NCI-H2029 (cell line): ENCODE results near the gene METTL16.
A peak's percentile ranks its signal among the peaks of the same experiment; 100 is the strongest.

Experiments
- DNase-seq: peaks from one replicate; lab custom pipeline; 2025; lab: John Stamatoyannopoulos, UW

METTL16 gene

GRCh38 chr17:2415081-2415480 lies 96.6 kb downstream of the METTL16 start:
- no peak for DNase-seq

GRCh38 chr17:2414446-2415064 lies 97.1 kb downstream of the METTL16 start:
- no peak for DNase-seq

- DNase-seq = no peak
Measured at GRCh38 chr17:2412561-2413021, 99.1 kb downstream of the METTL16 start.

GRCh38 chr17:2410951-2411350 lies 100.7 kb downstream of the METTL16 start:
- no peak for DNase-seq

- DNase-seq = no peak
Measured at GRCh38 chr17:2406903-2407790, 104.5 kb downstream of the METTL16 start.

GRCh38 chr17:2406271-2406902 lies 105.3 kb downstream of the METTL16 start:
- no peak for DNase-seq

GRCh38 chr17:2405247-2405926 lies 106.3 kb downstream of the METTL16 start:
- DNase-seq = no peak

- no peak for DNase-seq
Measured at GRCh38 chr17:2403044-2403443, 108.6 kb downstream of the METTL16 start.

- no peak for DNase-seq
Measured at GRCh38 chr17:2402544-2402943, 109.1 kb downstream of the METTL16 start.

GRCh38 chr17:2401426-2402221 lies 110.1 kb downstream of the METTL16 start:
- DNase-seq = peak; percentile 92

GRCh38 chr17:2400877-2401425 lies 110.7 kb downstream of the METTL16 start, which contains the start of gene MNT:
TSS of gene MNT (minus strand) at chr17:2401060. CDS start at chr17:2400712, 348 bp downstream.
- DNase-seq = peak; percentile 78

GRCh38 chr17:2400474-2400866 lies 111.2 kb downstream of the METTL16 start:
- DNase-seq = no peak

- DNase-seq = peak; percentile 83
Measured at GRCh38 chr17:2399572-2400473, 111.9 kb downstream of the METTL16 start.

GRCh38 chr17:2398655-2399571 lies 112.8 kb downstream of the METTL16 start:
- peak; percentile 67 for DNase-seq

- no peak for DNase-seq
Measured at GRCh38 chr17:2398182-2398581, 113.5 kb downstream of the METTL16 start.

- DNase-seq = no peak
Measured at GRCh38 chr17:2397247-2398171, 114.2 kb downstream of the METTL16 start.

- DNase-seq = peak; percentile 16
Measured at GRCh38 chr17:2396568-2397246, 115.0 kb downstream of the METTL16 start.
